Measurements from ENCODE around the gene SMAD3. TPM values are rescaled to one million over a fixed set of nuclear protein-coding genes. Genes with fewer than 3 reads are reported as not detected.

Gene SMAD3
- polyA plus RNA-seq, 1 donor from 2014 or later, result 1.0 TPM

GRCh38 chr15:67199391-67199790, 134.0 kb downstream of the SMAD3 start:
- Histone ChIP-seq H3K36me3 (ENCODE audit: insufficient read depth, low read length) (peaks cover 18% of the 10 kb centered on the region), H3K9me3 (ENCODE audit: low read length) (no peaks in the 10 kb centered on the region), H3K9ac (ENCODE audit: low read length) (no peak overlapping the region), H3K27ac (ENCODE audit: low read length) (no peak overlapping the region), H4K20me1 (ENCODE audit: insufficient read depth) (no peaks in the 10 kb centered on the region), H3K4me2 (ENCODE audit: low read length) (no peak overlapping the region), H3F3A (ENCODE audit: insufficient read depth, low read length, poor library complexity, severe bottlenecking) (no peaks in the 10 kb centered on the region), H3K27me3 (ENCODE audit: insufficient read depth, low read depth, low read length) (no peaks in the 10 kb centered on the region), H2AFZ (ENCODE audit: low read depth, low read length) (no peak overlapping the region), H3K4me3 (ENCODE audit: low read length) (no peak overlapping the region), H3K9me2 (ENCODE audit: insufficient read depth, low read length) (no peaks in the 10 kb centered on the region), H3K79me2 (replicated peaks; ENCODE audit: insufficient read depth, low read length) (no peaks in the 10 kb centered on the region)
- TF ChIP-seq TAF1 (IDR thresholded peaks at IDR 0.05; ENCODE audit: low read depth) (no peak), POLR2AphosphoS5 (IDR thresholded peaks at IDR 0.05) (no peak), EP300 (conservative IDR thresholded peaks at IDR 0.05; ENCODE audit: poor library complexity, severe bottlenecking) (no peak), SMC3 (conservative IDR thresholded peaks at IDR 0.05; ENCODE audit: poor library complexity) (no peak), RAD21 (conservative IDR thresholded peaks at IDR 0.05) (no peak), EZH2 (IDR thresholded peaks at IDR 0.05; ENCODE audit: borderline replicate concordance, insufficient read depth, low read length, poor library complexity, severe bottlenecking) (no peak)

- H3K9ac ChIP-seq (ENCODE audit: low read length), result no peak overlapping the region
- no peak overlapping the region for H2AFZ ChIP-seq (ENCODE audit: low read depth, low read length)
- H3K9me3 ChIP-seq (ENCODE audit: low read length), result no peaks in the 10 kb centered on the region
- no peaks in the 10 kb centered on the region for H3F3A ChIP-seq (ENCODE audit: insufficient read depth, low read length, poor library complexity, severe bottlenecking)
- H3K79me2 ChIP-seq (replicated peaks; ENCODE audit: insufficient read depth, low read length), result no peaks in the 10 kb centered on the region
- no peak for TF ChIP-seq RAD21 (conservative IDR thresholded peaks at IDR 0.05)
- TF ChIP-seq SMC3 (conservative IDR thresholded peaks at IDR 0.05; ENCODE audit: poor library complexity), result no peak
- no peak for TF ChIP-seq EZH2 (IDR thresholded peaks at IDR 0.05; ENCODE audit: borderline replicate concordance, insufficient read depth, low read length, poor library complexity, severe bottlenecking)
- no peak for TF ChIP-seq MXI1 (conservative IDR thresholded peaks at IDR 0.05; ENCODE audit: poor library complexity, severe bottlenecking)
- no peak for TF ChIP-seq POLR2AphosphoS5 (IDR thresholded peaks at IDR 0.05)
- TF ChIP-seq REST (IDR thresholded peaks at IDR 0.05; ENCODE audit: borderline replicate concordance), result no peak
- TF ChIP-seq TAF1 (IDR thresholded peaks at IDR 0.05; ENCODE audit: low read depth), result no peak
- no peak for TF ChIP-seq EP300 (conservative IDR thresholded peaks at IDR 0.05; ENCODE audit: poor library complexity, severe bottlenecking)
- no peak for TF ChIP-seq CTCF (IDR thresholded peaks at IDR 0.05; ENCODE audit: poor library complexity, severe bottlenecking)
- H3K4me3 ChIP-seq (ENCODE audit: low read length), result no peak overlapping the region
- no peaks in the 10 kb centered on the region for H3K27me3 ChIP-seq (ENCODE audit: insufficient read depth, low read depth, low read length)
- H3K27ac ChIP-seq (ENCODE audit: low read length), result no peak overlapping the region
- peaks cover 18% of the 10 kb centered on the region for H3K36me3 ChIP-seq (ENCODE audit: insufficient read depth, low read length)
- H3K4me2 ChIP-seq (ENCODE audit: low read length), result no peak overlapping the region
- H4K20me1 ChIP-seq (ENCODE audit: insufficient read depth), result no peaks in the 10 kb centered on the region
- H3K9me2 ChIP-seq (ENCODE audit: insufficient read depth, low read length), result no peaks in the 10 kb centered on the region
Observed at GRCh38 chr15:67199881-67200763, 134.7 kb downstream of the SMAD3 start.

Measured in neural cell (in vitro differentiated cells).